T-helper 2 cell treated with Interferon-gamma antibody and Interleukin-4, amounts not matched to agents 100 ng/mL and 5 ng/mL, for 36 hours (primary cell): ENCODE data around the gene KRTAP9-9. TPM values are rescaled to one million over a fixed set of nuclear protein-coding genes. Genes with fewer than 3 reads are reported as not detected.
"Not testable (repeated sequence)": the region's sequence is repeated elsewhere in the genome, so short reads cannot be mapped to it uniquely, and the experiment has no call there.

ENCODE experiments used
- intact Hi-C: fragments of 100-400 bp; cut with micrococcal nuclease; formaldehyde crosslinking; loops from one replicate; pipeline ENCODE4 v1.15.1; 2023
- total RNA-seq: library from RNA; stranded (reverse); gene quantifications from 2 replicates; pipeline ENCODE4 v1.2.3, GENCODE V29; 2022

KRTAP9-9 gene
- total RNA-seq, 1 donor from 2014 or later, result not detected

- intact Hi-C loops, result no loop called here
Measured at GRCh38 chr17:41264599-41264998, 9.4 kb downstream of the KRTAP9-9 start.

DNA sequence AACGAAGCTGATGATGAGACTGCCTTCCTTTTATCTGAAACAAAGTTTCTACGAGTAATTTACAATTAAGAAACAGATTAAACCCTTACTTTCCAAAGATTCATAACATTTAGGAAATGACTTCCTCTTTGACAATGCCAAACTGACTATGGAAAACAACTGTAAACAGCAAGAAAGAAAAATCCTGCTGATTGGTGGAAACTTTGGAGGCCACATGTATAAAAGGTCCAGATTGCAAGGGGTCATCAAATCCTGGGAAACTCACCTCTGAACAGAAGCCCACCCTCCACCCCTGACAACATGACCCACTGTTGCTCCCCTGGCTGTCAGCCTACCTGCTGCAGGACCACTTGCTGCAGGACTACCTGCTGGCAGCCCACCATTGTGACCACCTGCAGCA, 9.9 kb downstream of the KRTAP9-9 start, which contains the start of gene KRTAP9-6:
KRTAP9-6 (plus strand) TSS at position 301 of the 400 bp plus-strand sequence; CDS start at position 301, 0 bp downstream.
- intact Hi-C loops, result no loop called here

DNA sequence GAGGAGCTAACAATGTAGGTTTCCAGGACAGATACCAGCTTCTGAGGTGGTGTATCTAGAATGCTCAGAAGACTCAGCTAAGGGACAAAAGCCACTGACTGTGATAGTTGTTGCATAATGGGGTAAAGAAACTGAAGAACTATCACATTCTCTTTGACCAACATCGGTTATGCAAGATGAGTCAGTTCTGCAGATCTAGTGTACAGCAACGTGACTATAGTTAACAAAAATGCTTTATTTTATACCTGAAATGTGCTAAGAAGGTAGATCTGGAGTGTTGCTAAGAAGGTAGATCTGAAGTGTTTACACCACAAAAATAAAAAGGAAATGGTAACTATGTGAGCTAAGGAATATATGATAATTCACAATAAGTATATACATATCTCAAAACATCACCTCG, 12.5 kb downstream of the KRTAP9-9 start:
- intact Hi-C loops, result no loop called here

- intact Hi-C loops, result not testable (repeated sequence)
Measured at GRCh38 chr17:41271323-41271722, 16.1 kb downstream of the KRTAP9-9 start.

- intact Hi-C loops, result no loop called here
Measured at GRCh38 chr17:41271858-41272257, 16.7 kb downstream of the KRTAP9-9 start.

- intact Hi-C loops, result not testable (repeated sequence)
Measured at GRCh38 chr17:41275648-41276190, 20.5 kb downstream of the KRTAP9-9 start, which contains the start of gene KRTAP9-7. KRTAP9-7 (plus strand) TSS chr17:41275698; CDS start chr17:41275698, 0 bp downstream.

- intact Hi-C loops, result no loop called here
Measured at GRCh38 chr17:41278176-41278955, 23.2 kb downstream of the KRTAP9-9 start.

DNA sequence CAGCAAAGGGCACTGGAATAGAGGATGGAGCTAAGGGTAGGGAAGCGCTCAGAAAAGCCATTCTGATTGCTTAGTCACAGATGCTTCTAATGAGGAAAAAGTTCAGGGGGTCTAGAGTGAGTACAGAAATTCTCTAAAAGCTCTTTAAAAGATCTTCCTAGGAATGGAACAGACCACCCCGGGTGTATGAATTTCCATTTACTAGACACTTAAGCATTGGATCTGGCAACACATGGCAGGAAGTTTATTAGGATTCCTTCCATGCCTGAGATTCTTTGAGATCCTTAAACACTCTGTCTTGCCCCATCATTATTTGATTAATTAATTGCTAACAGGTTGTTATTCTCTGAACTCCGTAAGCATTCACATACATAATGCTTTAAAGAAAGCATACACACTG, 28.9 kb downstream of the KRTAP9-9 start:
- intact Hi-C loops, result no loop called here

- intact Hi-C loops, result no loop called here
Measured at GRCh38 chr17:41284546-41284945, 29.4 kb downstream of the KRTAP9-9 start.

DNA sequence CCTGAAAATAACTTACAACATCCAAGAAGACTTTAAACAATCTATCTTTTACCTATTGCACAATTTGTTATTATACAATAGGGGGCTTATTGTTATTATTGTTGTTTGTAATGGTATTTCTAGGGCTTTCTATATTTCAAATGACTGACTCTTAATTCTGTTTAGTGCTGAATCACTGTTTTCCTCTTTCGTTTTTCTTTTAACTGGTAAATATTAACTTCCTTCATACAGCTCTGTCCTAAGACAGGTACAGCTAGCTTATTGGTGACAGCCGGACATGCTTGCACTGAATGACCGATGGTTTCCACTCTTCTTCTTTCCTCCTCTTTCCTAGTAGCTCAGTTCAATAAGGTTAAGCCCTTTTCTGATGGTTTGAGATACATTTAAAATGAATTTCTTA, 31.9 kb downstream of the KRTAP9-9 start:
- intact Hi-C loops, result no loop called here

- intact Hi-C loops, result no loop called here
Measured at GRCh38 chr17:41294016-41294415, 38.8 kb downstream of the KRTAP9-9 start.

DNA sequence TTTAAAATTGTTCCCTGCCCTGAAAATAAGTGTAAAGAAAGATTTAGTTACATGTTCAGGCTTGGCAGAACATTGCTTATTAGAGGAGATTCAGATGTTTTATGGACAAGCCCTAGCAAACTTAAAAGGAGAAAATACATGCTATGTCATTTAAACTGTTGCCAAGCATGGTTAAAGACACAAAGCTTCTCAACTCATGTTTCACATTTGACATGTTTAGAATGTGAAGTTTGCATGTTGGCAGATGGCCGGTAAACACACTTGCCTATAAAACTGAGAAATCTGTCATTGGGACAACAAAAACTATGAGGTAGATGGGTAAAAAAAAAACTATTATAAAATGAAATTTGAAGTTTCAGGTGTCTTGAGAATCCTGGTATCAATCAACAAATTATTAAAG, 41.7 kb downstream of the KRTAP9-9 start:
- intact Hi-C loops, result no loop called here

GRCh38 chr17:41298458-41299135, 43.4 kb downstream of the KRTAP9-9 start:
- intact Hi-C loops, result no loop called here

- intact Hi-C loops, result no loop called here
Measured at GRCh38 chr17:41301204-41301790, 46.1 kb downstream of the KRTAP9-9 start.

DNA sequence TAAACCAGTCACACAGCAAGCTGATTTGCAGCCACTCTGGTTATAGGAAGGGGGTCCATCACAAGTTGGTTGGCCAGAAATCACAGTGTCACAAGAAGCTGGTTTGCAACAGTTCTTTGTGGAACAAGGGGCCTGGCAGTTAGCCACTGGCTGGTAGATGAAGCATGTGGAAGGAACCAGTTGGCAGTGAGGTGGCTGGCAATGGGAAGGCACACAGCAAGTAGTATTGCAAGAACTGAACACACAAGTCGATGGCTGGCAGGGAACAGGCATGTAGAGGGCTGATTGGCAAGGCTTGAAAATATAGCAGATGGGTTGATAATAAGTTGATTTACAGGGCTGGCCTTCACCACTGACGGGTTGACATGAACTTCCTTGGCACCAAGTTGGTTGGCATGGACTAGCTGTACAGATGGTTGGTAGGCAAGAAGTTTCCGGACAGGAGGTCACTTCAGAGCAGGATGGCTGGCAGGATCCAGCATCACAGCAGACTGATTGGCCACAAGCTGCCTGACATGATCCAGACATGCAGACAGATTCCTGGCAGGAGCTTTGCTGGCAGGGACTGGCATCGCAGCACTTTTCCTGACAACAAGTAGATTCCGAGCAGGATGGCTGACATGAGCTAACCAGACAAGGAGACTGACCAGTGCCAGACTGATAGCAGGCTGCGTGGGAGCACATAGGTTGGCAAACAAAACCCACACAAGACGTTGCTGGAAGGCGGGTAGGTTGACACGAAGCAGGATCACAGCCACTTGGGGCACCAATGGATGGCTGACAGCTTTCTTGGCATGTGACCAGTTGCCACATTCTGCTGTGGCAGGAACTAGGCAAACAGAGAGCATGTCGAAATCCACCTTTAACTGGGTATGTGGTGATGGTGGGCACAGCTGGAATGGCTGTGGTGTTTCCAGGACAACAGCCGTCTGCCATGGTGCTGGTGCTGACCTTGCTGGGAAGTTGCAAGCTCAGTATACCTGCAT, 47.0 kb downstream of the KRTAP9-9 start, which contains the start of gene KRTAP29-1:
KRTAP29-1 (minus strand) TSS at position 936 of the 986 bp plus-strand sequence; CDS start at position 936, 0 bp downstream.
- intact Hi-C loops, result no loop called here

DNA sequence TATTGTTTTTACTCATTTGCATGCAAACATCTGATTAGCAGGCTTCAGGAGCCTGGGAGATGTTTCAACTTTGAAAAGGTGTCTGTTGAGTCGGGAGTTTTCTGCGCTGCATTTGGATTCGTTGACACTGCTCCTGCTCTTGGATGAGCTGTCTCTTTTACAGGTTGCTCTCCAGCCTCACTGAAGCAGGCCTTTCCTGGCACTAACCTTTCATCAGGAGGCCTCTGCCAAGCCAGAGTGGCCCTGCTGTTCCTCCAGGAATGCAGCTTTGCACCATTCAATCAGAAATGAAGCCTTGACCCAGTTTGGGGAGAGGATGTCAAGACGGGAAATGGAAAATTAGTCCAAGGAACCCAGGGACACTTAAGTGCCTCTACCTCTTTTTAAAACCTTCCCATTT, 47.8 kb downstream of the KRTAP9-9 start:
- intact Hi-C loops, result no loop called here

DNA sequence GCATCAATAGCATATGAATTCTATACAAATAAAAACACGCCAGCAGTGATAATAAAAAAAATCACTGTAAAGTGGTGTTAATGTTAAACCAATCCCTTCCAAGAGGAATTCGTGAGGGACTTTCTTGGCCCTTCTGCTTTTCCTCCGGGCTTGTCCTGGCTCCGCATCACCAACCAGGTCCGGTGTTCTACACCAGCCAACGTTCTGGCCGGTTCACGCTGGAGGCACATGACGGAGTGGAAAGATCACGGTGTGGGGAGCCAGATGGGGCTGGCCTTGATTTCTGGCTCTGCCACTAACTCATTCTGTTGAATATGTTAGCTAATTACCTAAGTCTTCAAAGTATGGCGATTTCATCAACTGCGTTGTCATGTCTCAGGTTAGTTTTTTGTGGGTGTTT, 48.9 kb downstream of the KRTAP9-9 start:
- intact Hi-C loops, result no loop called here
